ENCODE results near the gene BEST2.

The BEST2 gene

GRCh38 chr19:12769689-12770088 lies 18.1 kb downstream of the BEST2 start:
- peak; percentile 51 for TF ChIP-seq CTCF (IDR thresholded peaks at IDR 0.05; ENCODE audit: low read depth, low read length)
- Histone ChIP-seq H3K9me3 (ENCODE audit: severe bottlenecking) (no peaks in the 10 kb centered on the region), H3K27me3 (ENCODE audit: insufficient read depth, low read depth, severe bottlenecking) (no peaks in the 10 kb centered on the region), H3K36me3 (peaks cover 35% of the 10 kb centered on the region), H3K27ac (peak overlapping the region; percentile 53), H3K4me3 (ENCODE audit: low read depth, low read length) (peak overlapping the region; percentile 31)
- peak; percentile 93 for DNase-seq

- Histone ChIP-seq H3K36me3 (peaks cover 25% of the 10 kb centered on the region), H3K27me3 (ENCODE audit: insufficient read depth, low read depth, severe bottlenecking) (no peaks in the 10 kb centered on the region), H3K27ac (no peak overlapping the region), H3K4me3 (ENCODE audit: low read depth, low read length) (no peak overlapping the region), H3K9me3 (ENCODE audit: severe bottlenecking) (no peaks in the 10 kb centered on the region)
- TF ChIP-seq CTCF (IDR thresholded peaks at IDR 0.05; ENCODE audit: low read depth, low read length): no peak
- no peak for DNase-seq
Observed at GRCh38 chr19:12770922-12771321, 19.3 kb downstream of the BEST2 start.

- H3K36me3 ChIP-seq: peaks cover 19% of the 10 kb centered on the region
- H3K27ac ChIP-seq: no peak overlapping the region
- H3K4me3 ChIP-seq (ENCODE audit: low read depth, low read length): no peak overlapping the region
- TF ChIP-seq CTCF (IDR thresholded peaks at IDR 0.05; ENCODE audit: low read depth, low read length): no peak
- no peak for DNase-seq
- no peaks in the 10 kb centered on the region for H3K27me3 ChIP-seq (ENCODE audit: insufficient read depth, low read depth, severe bottlenecking)
- no peaks in the 10 kb centered on the region for H3K9me3 ChIP-seq (ENCODE audit: severe bottlenecking)
Observed at GRCh38 chr19:12772323-12772722, 20.7 kb downstream of the BEST2 start.

- no peaks in the 10 kb centered on the region for H3K27me3 ChIP-seq (ENCODE audit: insufficient read depth, low read depth, severe bottlenecking)
- peaks cover 14% of the 10 kb centered on the region for H3K36me3 ChIP-seq
- H3K27ac ChIP-seq: peak overlapping the region; percentile 16; the same call in 1 of the 2 replicates
- H3K4me3 ChIP-seq (ENCODE audit: low read depth, low read length): no peak overlapping the region
- peak; percentile 66 for DNase-seq
- TF ChIP-seq CTCF (IDR thresholded peaks at IDR 0.05; ENCODE audit: low read depth, low read length): peak; percentile 52
- no peaks in the 10 kb centered on the region for H3K9me3 ChIP-seq (ENCODE audit: severe bottlenecking)
Observed at GRCh38 chr19:12773571-12773970, 22.0 kb downstream of the BEST2 start.

GRCh38 chr19:12774588-12775555 lies 23.3 kb downstream of the BEST2 start, which contains the start of gene HOOK2:
HOOK2 (minus strand) TSS chr19:12775552; CDS start chr19:12775449, 103 bp downstream.
- Histone ChIP-seq H3K36me3 (peaks cover 8% of the 10 kb centered on the region), H3K27ac (peak within 1 kb of the TSS; percentile 81), H3K4me3 (ENCODE audit: low read depth, low read length) (peak within 1 kb of the TSS; percentile 56), H3K27me3 (ENCODE audit: insufficient read depth, low read depth, severe bottlenecking) (no peaks in the 10 kb centered on the region), H3K9me3 (ENCODE audit: severe bottlenecking) (no peaks in the 10 kb centered on the region)
- no peak for TF ChIP-seq CTCF (IDR thresholded peaks at IDR 0.05; ENCODE audit: low read depth, low read length)
- no peak for DNase-seq
